H1 (cell line): Measurements from ENCODE around the gene NOC3L. TPM values are rescaled to one million over a fixed set of nuclear protein-coding genes. Genes with fewer than 3 reads are reported as not detected.

Experiments
- CTCF ChIA-PET: fragments of 300-600 bp; sonication (Branson Sonifier 250); formaldehyde crosslinking; loops from one replicate; lab custom pipeline; 2021; ENCODE audit not compliant: partially characterized antibody; lab: Charles Lee
- POLR2A ChIA-PET: fragments of 300-600 bp; sonication (Branson Sonifier 250); formaldehyde crosslinking; loops from one replicate; lab custom pipeline; 2021; ENCODE audit warnings: inconsistent platforms; ENCODE audit not compliant: partially characterized antibody; lab: Charles Lee
- DNase-seq, 2 experiments: peaks; one replicate each; pipeline versions ENCODE4 v3.0.0 to v3.0.0-alpha.2; 2010 to 2022; ENCODE audit warnings: low spot score in 2 of 2, low read depth in 1 of 2, mixed read lengths in 1 of 2
- FAIRE-seq: peaks from 2 replicates; lab custom pipeline; 2011; peaks lifted over from hg19 to GRCh38; lab: Jason Lieb, UNC
- H2AFZ ChIP-seq: 2 replicates; pipeline ENCODE4 v1.8.1; 2012; ENCODE audit warnings: low read length, inconsistent platforms
- H2AK5ac ChIP-seq: 2 replicates; pipeline ENCODE4 v1.6.1; 2013; ENCODE audit warnings: low read depth, low read length
- H2BK120ac ChIP-seq: replicated peaks from 2 replicates; pipeline ENCODE3; 2013; ENCODE audit warnings: low read depth, low read length, inconsistent platforms
- H2BK12ac ChIP-seq: 2 replicates; pipeline ENCODE4 v1.6.1; 2013; ENCODE audit warnings: low read depth, low read length
- H2BK15ac ChIP-seq: 2 replicates; pipeline ENCODE4 v1.6.1; 2013; ENCODE audit warnings: low read length
- H2BK20ac ChIP-seq: 2 replicates; pipeline ENCODE4 v1.6.1; 2013; ENCODE audit warnings: low read length
- H2BK5ac ChIP-seq: 2 replicates; pipeline ENCODE4 v1.6.1; 2013; ENCODE audit warnings: low read depth, low read length
- H3K14ac ChIP-seq: 2 replicates; pipeline ENCODE4 v1.6.1; 2013; ENCODE audit warnings: inconsistent platforms; ENCODE audit not compliant: insufficient read length
- H3K18ac ChIP-seq: 2 replicates; pipeline ENCODE4 v1.6.1; 2013; ENCODE audit warnings: low read length; ENCODE audit errors: extremely low read depth
- H3K23ac ChIP-seq: 2 replicates; pipeline ENCODE4 v1.6.1; 2013; ENCODE audit warnings: inconsistent platforms; ENCODE audit not compliant: insufficient read length
- H3K23me2 ChIP-seq: 2 replicates; pipeline ENCODE4 v1.6.1; 2013; ENCODE audit warnings: low read depth, low read length
- H3K27ac ChIP-seq: 2 replicates; pipeline ENCODE4 v1.6.1; 2011; ENCODE audit warnings: low read depth, low read length, inconsistent platforms
- H3K27me3 ChIP-seq, 4 experiments: replicated peaks in 1 of 4; 1 replicate in 1 of 4; 2 replicates in 3 of 4; pipeline versions ENCODE4 v1.6.1 to v1.8.1; 2011 to 2013; ENCODE audit warnings: low read length in 3 of 4, mild to moderate bottlenecking in 3 of 4, inconsistent platforms in 2 of 4, mixed read lengths in 2 of 4, moderate library complexity in 1 of 4; ENCODE audit not compliant: control insufficient read depth in 3 of 4, insufficient read depth in 3 of 4; ENCODE audit errors: extremely low read depth in 1 of 4
- H3K36me3 ChIP-seq, 4 experiments: 2 replicates each; pipeline versions ENCODE4 v1.6.1 to v1.8.1; 2011 to 2013; ENCODE audit warnings: mild to moderate bottlenecking in 4 of 4, low read length in 3 of 4, moderate library complexity in 2 of 4, control low read depth in 1 of 4, inconsistent platforms in 1 of 4; ENCODE audit not compliant: insufficient read depth in 4 of 4, control insufficient read depth in 2 of 4
- H3K4ac ChIP-seq: replicated peaks from 2 replicates; pipeline ENCODE3; 2013; ENCODE audit warnings: low read length, low read depth, mixed read lengths, inconsistent platforms; ENCODE audit not compliant: insufficient read length
- H3K4me1 ChIP-seq, 4 experiments: replicated peaks in 1 of 4; 1 replicate in 1 of 4; 2 replicates in 3 of 4; pipeline versions ENCODE4 v1.6.1 to v1.8.1; 2011 to 2013; ENCODE audit warnings: low read length in 3 of 4, inconsistent platforms in 2 of 4, mixed read lengths in 1 of 4; ENCODE audit not compliant: insufficient read depth in 4 of 4, control insufficient read depth in 3 of 4
- H3K4me2 ChIP-seq, 2 experiments: 2 replicates each; pipeline versions ENCODE4 v1.6.1 to v1.8.1; 2011 to 2013; ENCODE audit warnings: low read depth in 2 of 2, low read length in 2 of 2, control low read depth in 1 of 2, inconsistent platforms in 1 of 2, mild to moderate bottlenecking in 1 of 2; ENCODE audit not compliant: insufficient read depth in 1 of 2
- H3K4me3 ChIP-seq, 4 experiments: fragments of 200-600, 300-600 bp in 1 of 4; sonication (generic), shearing (Covaris generic), sonication (Bioruptor Twin) in 1 of 4; 2 replicates each; pipeline versions ENCODE4 v1.5.1 to v1.8.1; 2011 to 2016; ENCODE audit warnings: low read length in 4 of 4, low read depth in 3 of 4, control low read depth in 2 of 4, inconsistent platforms in 2 of 4, mild to moderate bottlenecking in 2 of 4, mixed read lengths in 1 of 4, moderate library complexity in 1 of 4; ENCODE audit not compliant: insufficient read depth in 2 of 4; ENCODE audit errors: extremely low read depth in 1 of 4
- H3K56ac ChIP-seq: replicated peaks from 2 replicates; pipeline ENCODE3; 2013; ENCODE audit warnings: low read depth, mild to moderate bottlenecking, mixed read lengths, low read length, inconsistent platforms; ENCODE audit not compliant: insufficient read length
- H3K79me1 ChIP-seq: 2 replicates; pipeline ENCODE4 v1.6.1; 2013; ENCODE audit warnings: low read depth, low read length, control low read depth
- H3K79me2 ChIP-seq, 2 experiments: 2 replicates each; pipeline versions ENCODE4 v1.6.1 to v1.8.1; 2012 to 2013; ENCODE audit warnings: low read length in 2 of 2, mild to moderate bottlenecking in 2 of 2, inconsistent platforms in 1 of 2; ENCODE audit not compliant: insufficient read depth in 2 of 2, control insufficient read depth in 1 of 2
- H3K9ac ChIP-seq, 4 experiments: replicated peaks in 1 of 4; 1 replicate in 1 of 4; 2 replicates in 3 of 4; pipeline versions ENCODE4 v1.6.1 to v1.8.1; 2011 to 2013; ENCODE audit warnings: low read depth in 3 of 4, low read length in 3 of 4, control low read depth in 2 of 4, mild to moderate bottlenecking in 2 of 4, moderate library complexity in 2 of 4, inconsistent platforms in 1 of 4; ENCODE audit errors: extremely low read depth in 1 of 4
- H3K9me3 ChIP-seq, 2 experiments: 2 replicates each; pipeline versions ENCODE4 v1.6.1 to v1.8.1; 2012 to 2013; ENCODE audit warnings: mild to moderate bottlenecking in 2 of 2, moderate library complexity in 2 of 2, control low read depth in 1 of 2, inconsistent platforms in 1 of 2, low read depth in 1 of 2, low read length in 1 of 2, mixed read lengths in 1 of 2; ENCODE audit not compliant: insufficient read depth in 2 of 2
- H4K20me1 ChIP-seq, 2 experiments: replicated peaks in 1 of 2; 2 replicates each; pipeline versions ENCODE3 to v1.8.1; 2011 to 2013; ENCODE audit warnings: inconsistent platforms in 2 of 2, low read length in 2 of 2, mild to moderate bottlenecking in 1 of 2; ENCODE audit not compliant: insufficient read depth in 2 of 2, control insufficient read depth in 1 of 2
- H4K5ac ChIP-seq: 2 replicates; pipeline ENCODE4 v1.6.1; 2013; ENCODE audit warnings: low read length, low read depth, mixed read lengths, inconsistent platforms; ENCODE audit not compliant: insufficient read length
- H4K8ac ChIP-seq: 2 replicates; pipeline ENCODE4 v1.8.0; 2013; ENCODE audit warnings: mild to moderate bottlenecking, moderate library complexity, low read length, inconsistent platforms; ENCODE audit not compliant: insufficient read depth; ENCODE audit errors: extremely low read depth
- H4K91ac ChIP-seq: replicated peaks from 2 replicates; pipeline ENCODE3; 2013; ENCODE audit warnings: low read length, mixed read lengths, inconsistent platforms; ENCODE audit not compliant: insufficient read length
- RBBP5 ChIP-seq: IDR thresholded peaks from 2 replicates; pipeline ENCODE4 v1.7.1; 2012; ENCODE audit warnings: low read depth, mild to moderate bottlenecking, inconsistent platforms, low read length, moderate library complexity, borderline replicate concordance
- ZNF274 ChIP-seq: IDR thresholded peaks from 2 replicates; pipeline ENCODE4 v1.7.0; 2012; ENCODE audit warnings: low read length, borderline replicate concordance; ENCODE audit errors: extremely low read depth
- WGBS, 2 experiments: shearing (Covaris generic) in 1 of 2; methylation state at CpG; one replicate each; pipeline versions ENCODE4 v1.1.6 to v1.1.7; 2013 to 2015; ENCODE audit warnings: low lambda C conversion rate in 2 of 2, mixed read lengths in 2 of 2, inconsistent platforms in 1 of 2, low coverage in 1 of 2, missing lambda C conversion rate in 1 of 2; ENCODE audit not compliant: insufficient replicate concordance in 2 of 2, insufficient coverage in 1 of 2, insufficient read length in 1 of 2; ENCODE audit errors: extremely low coverage in 1 of 2, missing lambda C conversion rate in 1 of 2; 5-methylcytosine and 5-hydroxymethylcytosine counted together
- polyA plus RNA-seq, 7 experiments: library from polyadenylated mRNA; depleted of rRNA in 3 of 7; stranded (reverse) in 5 of 7; unstranded in 2 of 7; fragments of >200 nt in 5 of 7; fragments of 200-250 nt in 2 of 7; gene quantifications; 1 replicate in 5 of 7; 2 replicates in 1 of 7; 4 replicates in 1 of 7; pipeline versions ENCODE4 v1.2.1 to v1.2.3, GENCODE V29; 2011 to 2013; ENCODE audit warnings: missing spikeins in 2 of 7, mixed read lengths in 2 of 7
- total RNA-seq: library from RNA; stranded (reverse); fragmentation: NEBNext Ultra II Directional; extraction: Animal tissue kit (Norgen Biotek cat#: 25700); gene quantifications from 2 replicates; pipeline ENCODE4 v1.2.1, GENCODE V29; 2021

NOC3L gene
- total and polyA plus RNA-seq, 2 of the 8 experiments (the other 6 are each of a cell fraction or from before 2014, with no cell fraction given), result 7.1 to 39.1 TPM

DNA sequence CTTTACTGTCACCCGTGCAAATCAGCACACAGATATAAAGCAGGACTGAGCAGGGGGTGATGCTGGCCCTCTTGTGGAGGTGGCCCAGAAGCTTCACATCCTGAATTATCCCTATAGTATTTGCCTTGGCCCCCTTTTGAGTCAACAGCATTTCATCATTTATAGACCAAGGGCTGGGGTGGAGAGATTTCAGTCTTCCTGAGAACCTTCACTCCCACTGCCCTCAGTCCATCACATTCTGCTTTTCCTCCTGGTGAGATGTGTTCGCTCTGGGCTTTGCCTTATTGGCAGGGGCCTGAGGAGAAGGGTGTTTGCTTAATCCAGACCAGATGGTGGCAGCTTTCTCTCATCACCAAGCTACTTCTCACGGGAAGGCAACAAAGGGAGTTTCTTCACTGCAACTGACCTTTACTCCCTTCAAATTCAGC, 47.7 kb downstream of the NOC3L start:
- H3K36me3 ChIP-seq, result no peaks in the 10 kb centered on the region
- no peaks in the 10 kb centered on the region for H3K27me3 ChIP-seq
- H3K4me3 ChIP-seq, result no peak overlapping the region
- ChIA-PET POLR2A (interaction anchor here (1.0 to 1.9 kb wide), 3 partner anchors 9 to 240 kb away, joined by 3 to 4 read pairs (median 3); no protein-coding TSS in a partner anchor), CTCF (interaction anchor here (0.7 to 2.1 kb wide), 12 partner anchors 9 to 499 kb away, joined by 3 to 7 read pairs (median 4); no protein-coding TSS in a partner anchor)
- no peak overlapping the region for H4K91ac ChIP-seq
- H3K56ac ChIP-seq, result no peak overlapping the region
- no peak overlapping the region for H2AFZ ChIP-seq
- H2BK5ac ChIP-seq, result no peak overlapping the region
- H2BK15ac ChIP-seq, result no peak overlapping the region
- no peak for DNase-seq
- no peaks in the 10 kb centered on the region for H3K4me1 ChIP-seq
- H3K27ac ChIP-seq, result no peak overlapping the region
- H2BK12ac ChIP-seq, result no peak overlapping the region
- H2BK20ac ChIP-seq, result no peak overlapping the region
- H3K23me2 ChIP-seq, result no peaks in the 10 kb centered on the region; the same call in 1 of the 2 replicates
- H3K14ac ChIP-seq, result no peak overlapping the region
- no peak overlapping the region for H3K4me2 ChIP-seq
- no peaks in the 10 kb centered on the region for H3K9me3 ChIP-seq
- no peak overlapping the region for H4K8ac ChIP-seq
- no peak overlapping the region for H3K18ac ChIP-seq
- H3K9ac ChIP-seq, result no peak overlapping the region
- no peak overlapping the region for H2BK120ac ChIP-seq
- no peak overlapping the region for H2AK5ac ChIP-seq
- peaks cover 0 to 1% of the 10 kb centered on the region in 2 experiments for H4K20me1 ChIP-seq
- FAIRE-seq, result no peak
- H3K23ac ChIP-seq, result no peak overlapping the region
- 90% methylated on average over 3 of the region's 3 CpGs; no CpG with 5 or more reads in 1 of the 2 experiments for WGBS, 2 experiments
- no peak overlapping the region for H3K4ac ChIP-seq
- H3K79me2 ChIP-seq, result no peaks in the 10 kb centered on the region
- no peak overlapping the region for H4K5ac ChIP-seq
- H3K79me1 ChIP-seq, result no peaks in the 10 kb centered on the region
- TF ChIP-seq ZNF274, result no peak
- no peak for TF ChIP-seq RBBP5
